Memory B cell (primary cell): ENCODE data around the gene RAB34.

ENCODE experiments used
- ATAC-seq: fragments of 150-1000 bp; cut with Tn5 transposase; 2 replicates; pipeline ENCODE4 v1.10.0; 2021; ENCODE audit warnings: low read depth, mild to moderate bottlenecking, moderate library complexity
- DNase-seq, 2 donors: peaks; one replicate each; pipeline ENCODE4 v3.0.0; 2022; ENCODE audit warnings: low spot score in 2 of 2
- H3K27ac Mint-ChIP-seq: one replicate; pipeline ENCODE4 v1.8.0; 2022; ENCODE audit warnings: mild to moderate bottlenecking, moderate library complexity, mixed read lengths
- H3K27me3 Mint-ChIP-seq: one replicate; pipeline ENCODE4 v1.8.0; 2022; ENCODE audit warnings: mixed read lengths
- H3K36me3 Mint-ChIP-seq: one replicate; pipeline ENCODE4 v1.8.0; 2022; ENCODE audit warnings: mild to moderate bottlenecking, mixed read lengths
- H3K4me1 Mint-ChIP-seq: one replicate; pipeline ENCODE4 v1.8.0; 2022; ENCODE audit warnings: mixed read lengths
- H3K4me3 Mint-ChIP-seq: one replicate; pipeline ENCODE4 v1.8.0; 2022; ENCODE audit warnings: mild to moderate bottlenecking, moderate library complexity, mixed read lengths
- H3K9me3 Mint-ChIP-seq: one replicate; pipeline ENCODE4 v1.8.0; 2022; ENCODE audit warnings: mixed read lengths

Gene RAB34

GRCh38 chr17:28669918-28670317 lies 47.8 kb downstream of the RAB34 start:
- H3K36me3 Mint-ChIP-seq, result peaks cover 28% of the 10 kb centered on the region
- peaks cover 19% of the 10 kb centered on the region for H3K4me1 Mint-ChIP-seq
- H3K27ac Mint-ChIP-seq, result no peak overlapping the region
- DNase-seq (no peak), ATAC-seq (no peak)
- H3K4me3 Mint-ChIP-seq, result no peak overlapping the region
- H3K9me3 Mint-ChIP-seq, result no peaks in the 10 kb centered on the region
- H3K27me3 Mint-ChIP-seq, result no peaks in the 10 kb centered on the region

- Mint-ChIP-seq H3K36me3 (peaks cover 16% of the 10 kb centered on the region), H3K4me3 (no peak overlapping the region), H3K27me3 (no peaks in the 10 kb centered on the region), H3K9me3 (no peaks in the 10 kb centered on the region), H3K27ac (peak overlapping the region; percentile 48), H3K4me1 (peaks cover 35% of the 10 kb centered on the region)
- no peak for ATAC-seq
- no peak for DNase-seq
Measured at GRCh38 chr17:28667870-28668269, 49.8 kb downstream of the RAB34 start.

GRCh38 chr17:28665994-28666393 lies 51.7 kb downstream of the RAB34 start:
- H3K4me1 Mint-ChIP-seq, result peaks cover 40% of the 10 kb centered on the region
- no peak for ATAC-seq
- DNase-seq, result no peak
- no peaks in the 10 kb centered on the region for H3K27me3 Mint-ChIP-seq
- H3K9me3 Mint-ChIP-seq, result no peaks in the 10 kb centered on the region
- peak overlapping the region; percentile 22 for H3K27ac Mint-ChIP-seq
- no peak overlapping the region for H3K4me3 Mint-ChIP-seq
- H3K36me3 Mint-ChIP-seq, result peaks cover 15% of the 10 kb centered on the region
